HL-60 (cell line): ENCODE measurements around the gene PATE4.

Source experiments
- DNase-seq, 2 experiments: peaks; one replicate each; pipeline ENCODE4 v3.0.0-alpha.2; 2010 to 2020; ENCODE audit warnings: low read depth in 1 of 2, low spot score in 1 of 2
- H3K27ac ChIP-seq: fragments of 250-450 bp; sonication (Bioruptor Pico); replicated peaks from 2 replicates; pipeline ENCODE4 v1.5.1; 2020; ENCODE audit warnings: mild to moderate bottlenecking, moderate library complexity
- H3K27me3 ChIP-seq: fragments of 250-450 bp; sonication (Bioruptor Pico); 2 replicates; pipeline ENCODE4 v1.5.1; 2021; ENCODE audit warnings: mild to moderate bottlenecking, moderate library complexity; ENCODE audit not compliant: insufficient read depth, poor library complexity, severe bottlenecking
- H3K4me3 ChIP-seq: replicated peaks from 2 replicates; pipeline ENCODE4 v1.5.1; 2011; ENCODE audit warnings: mild to moderate bottlenecking, control low read depth, low read length; ENCODE audit not compliant: insufficient read depth
- CTCF ChIP-seq: IDR thresholded peaks from one replicate; pipeline ENCODE4 v1.5.1; 2011; ENCODE audit warnings: low read length, control low read depth, inconsistent platforms; ENCODE audit not compliant: insufficient read depth
- GABPA ChIP-seq: IDR thresholded peaks from 2 replicates; pipeline ENCODE4 v1.6.1; 2012; ENCODE audit warnings: low read depth
- POLR2AphosphoS5 ChIP-seq: IDR thresholded peaks from 2 replicates; pipeline ENCODE4 v1.6.1; 2012; ENCODE audit warnings: low read depth
- REST ChIP-seq: IDR thresholded peaks from 2 replicates; pipeline ENCODE4 v1.6.1; 2012; ENCODE audit warnings: low read depth; ENCODE audit not compliant: insufficient replicate concordance
- SPI1 ChIP-seq: IDR thresholded peaks from 2 replicates; pipeline ENCODE4 v1.6.1; 2012; ENCODE audit warnings: low read depth, mild to moderate bottlenecking, borderline replicate concordance

PATE4 gene

GRCh38 chr11:125869521-125869920, 36.4 kb downstream of the PATE4 start:
- Histone ChIP-seq H3K4me3 (no peak overlapping the region), H3K27ac (no peak overlapping the region), H3K27me3 (peaks cover 2% of the 10 kb centered on the region)
- DNase-seq = no peak
- TF ChIP-seq GABPA = no peak
- TF ChIP-seq CTCF = no peak
- no peak for TF ChIP-seq POLR2AphosphoS5
- no peak for TF ChIP-seq REST
- TF ChIP-seq SPI1 = no peak

GRCh38 chr11:125871391-125872137, 38.4 kb downstream of the PATE4 start:
- H3K27me3 ChIP-seq = peaks cover 2% of the 10 kb centered on the region
- H3K27ac ChIP-seq = no peak overlapping the region
- DNase-seq = peak in 1 of 2 experiments; percentile 30
- H3K4me3 ChIP-seq = no peak overlapping the region
- TF ChIP-seq GABPA (no peak), POLR2AphosphoS5 (no peak), SPI1 (no peak), REST (no peak), CTCF (no peak)

DNA sequence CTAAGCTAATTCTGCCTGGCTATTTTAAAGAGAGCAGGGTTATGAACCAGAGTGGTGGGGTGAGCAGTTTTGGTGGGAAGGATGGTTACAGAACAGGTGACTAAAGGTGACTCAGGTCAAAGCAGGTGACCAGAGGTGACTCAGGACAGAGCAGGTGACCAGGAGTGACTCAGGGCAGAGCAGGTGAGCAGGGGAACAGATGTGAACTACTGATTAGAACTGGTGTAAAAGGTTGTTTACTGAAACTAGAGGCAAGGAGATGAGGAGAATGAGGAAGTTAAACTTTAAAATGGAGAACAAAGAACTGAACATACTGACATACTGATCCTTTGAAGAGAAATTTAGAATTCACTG, 39.0 kb downstream of the PATE4 start:
- TF ChIP-seq REST = no peak
- TF ChIP-seq POLR2AphosphoS5 = no peak
- TF ChIP-seq CTCF = no peak
- TF ChIP-seq SPI1 = no peak
- TF ChIP-seq GABPA = no peak
- Histone ChIP-seq H3K27ac (no peak overlapping the region), H3K27me3 (peaks cover 2% of the 10 kb centered on the region), H3K4me3 (no peak overlapping the region)
- no peak for DNase-seq
